HepG2 (cell line): ENCODE data around the gene RAB3D. TPM values are rescaled to one million over a fixed set of nuclear protein-coding genes. Genes with fewer than 3 reads are reported as not detected.

ENCODE experiments used
- AHR ChIP-seq: IDR thresholded peaks from 2 replicates; pipeline ENCODE4 v1.6.1; 2018; ENCODE audit warnings: missing genetic modification reagents, missing compliant biosample characterization
- BCL6 ChIP-seq: IDR thresholded peaks from 2 replicates; pipeline ENCODE4 v1.6.1; 2016; ENCODE audit warnings: missing genetic modification reagents, missing compliant biosample characterization
- DR1 ChIP-seq: sonication (generic); formaldehyde crosslinking; IDR thresholded peaks from 2 replicates; pipeline ENCODE4 v1.8.0; 2021; ENCODE audit warnings: mild to moderate bottlenecking, missing genetic modification reagents, inconsistent platforms
- HDAC2 ChIP-seq: sonication (generic); formaldehyde crosslinking; IDR thresholded peaks from 2 replicates; pipeline ENCODE4 v1.4.0; 2020; ENCODE audit warnings: missing genetic modification reagents
- KLF13 ChIP-seq: sonication (generic); formaldehyde crosslinking; IDR thresholded peaks from 2 replicates; pipeline ENCODE4 v1.4.0; 2020; ENCODE audit warnings: mild to moderate bottlenecking, missing genetic modification reagents
- MIXL1 ChIP-seq: IDR thresholded peaks from 2 replicates; pipeline ENCODE4 v1.6.1; 2016
- MLLT10 ChIP-seq: sonication (generic); formaldehyde crosslinking; IDR thresholded peaks from 2 replicates; pipeline ENCODE4 v1.4.0; 2020; ENCODE audit warnings: missing genetic modification reagents
- NCOR1 ChIP-seq: fragments of 200-600 bp; sonication (generic); IDR thresholded peaks from 2 replicates; pipeline ENCODE4 v1.7.0; 2017; ENCODE audit warnings: antibody characterized with exemption, low read length, borderline replicate concordance
- NFKB2 ChIP-seq: sonication (generic); formaldehyde crosslinking; IDR thresholded peaks from 2 replicates; pipeline ENCODE4 v1.4.0; 2020; ENCODE audit warnings: missing genetic modification reagents, borderline replicate concordance
- NKX3-1 ChIP-seq: sonication (generic); formaldehyde crosslinking; IDR thresholded peaks from 2 replicates; pipeline ENCODE4 v1.5.0; 2020; ENCODE audit warnings: missing genetic modification reagents
- RFX1 ChIP-seq: fragments of 450-650 bp; IDR thresholded peaks from 2 replicates; pipeline ENCODE4 v1.6.1; 2017
- RFXAP ChIP-seq: sonication (generic); formaldehyde crosslinking; IDR thresholded peaks from 2 replicates; pipeline ENCODE4 v1.4.0; 2020; ENCODE audit warnings: missing genetic modification reagents, borderline replicate concordance
- SIN3A ChIP-seq: IDR thresholded peaks from 2 replicates; pipeline ENCODE4 v1.6.1; 2011; ENCODE audit warnings: low read depth, mild to moderate bottlenecking, control low read depth, low read length, borderline replicate concordance
- SRF ChIP-seq: IDR thresholded peaks from 2 replicates; pipeline ENCODE4 v1.6.1; 2011; ENCODE audit warnings: mild to moderate bottlenecking, low read depth, low read length, moderate library complexity
- SRSF4 ChIP-seq: fragments of 200-400 bp; formaldehyde crosslinking; IDR thresholded peaks from one replicate; pipeline ENCODE4 v1.6.1; 2018; ENCODE audit warnings: mild to moderate bottlenecking, low read depth, low read length, moderate library complexity; ENCODE audit not compliant: poor library complexity, severe bottlenecking
- SRSF9 ChIP-seq: fragments of 200-400 bp; formaldehyde crosslinking; IDR thresholded peaks from 2 replicates; pipeline ENCODE4 v1.6.1; 2018; ENCODE audit warnings: borderline replicate concordance, mild to moderate bottlenecking, low read depth, low read length; ENCODE audit not compliant: insufficient read depth, poor library complexity, severe bottlenecking
- ZBTB3 ChIP-seq: sonication (generic); formaldehyde crosslinking; IDR thresholded peaks from 2 replicates; pipeline ENCODE4 v1.4.0; 2020; ENCODE audit warnings: low read depth, mild to moderate bottlenecking, moderate library complexity, missing genetic modification reagents, borderline replicate concordance
- ZFP1 ChIP-seq: IDR thresholded peaks from 2 replicates; pipeline ENCODE4 v1.6.1; 2016
- ZNF121 ChIP-seq: sonication (generic); formaldehyde crosslinking; IDR thresholded peaks from 2 replicates; pipeline ENCODE4 v1.5.0; 2020; ENCODE audit warnings: mild to moderate bottlenecking, missing genetic modification reagents
- ZNF232 ChIP-seq: sonication (generic); formaldehyde crosslinking; IDR thresholded peaks from 2 replicates; pipeline ENCODE4 v1.4.0; 2020; ENCODE audit warnings: missing genetic modification reagents, borderline replicate concordance
- ZNF446 ChIP-seq: sonication (generic); formaldehyde crosslinking; IDR thresholded peaks from 2 replicates; pipeline ENCODE4 v1.5.0; 2020; ENCODE audit warnings: mild to moderate bottlenecking, missing genetic modification reagents
- ZNF572 ChIP-seq: sonication (generic); formaldehyde crosslinking; IDR thresholded peaks from 2 replicates; pipeline ENCODE4 v1.5.1; 2020; ENCODE audit warnings: mild to moderate bottlenecking, missing genetic modification reagents
- ZNF672 ChIP-seq: sonication (generic); formaldehyde crosslinking; IDR thresholded peaks from 2 replicates; pipeline ENCODE4 v1.8.1; 2022; ENCODE audit warnings: missing genetic modification reagents
- ZNF747 ChIP-seq: sonication (generic); formaldehyde crosslinking; IDR thresholded peaks from 2 replicates; pipeline ENCODE4 v1.8.1; 2023; ENCODE audit warnings: missing genetic modification reagents, mild to moderate bottlenecking, borderline replicate concordance
- ZNF891 ChIP-seq: sonication (generic); formaldehyde crosslinking; IDR thresholded peaks from 2 replicates; pipeline ENCODE4 v1.5.0; 2020; ENCODE audit warnings: mild to moderate bottlenecking, missing genetic modification reagents
- polyA plus RNA-seq, 8 experiments: library from polyadenylated mRNA; depleted of rRNA in 3 of 8; stranded (reverse) in 7 of 8; unstranded in 1 of 8; fragments of >200 nt; fragmentation: Illumina TruSeq in 4 of 8; extraction: Trizol in 4 of 8; gene quantifications; 2 replicates each; pipeline versions ENCODE4 v1.2.1 to v1.2.3, GENCODE V29; 2011 to 2016; ENCODE audit warnings: low read depth in 4 of 8, missing spikeins in 1 of 8, mixed read lengths in 1 of 8; ENCODE audit not compliant: insufficient read depth in 1 of 8
- total RNA-seq, 5 experiments: library from RNA; depleted of rRNA; stranded (reverse); fragments of >200 nt; fragmentation: Illumina TruSeq; extraction: Trizol; gene quantifications; 2 replicates each; pipeline ENCODE4 v1.2.3, GENCODE V29; 2016; ENCODE audit warnings: low read depth in 1 of 5
- TF ChIP-seq, protein P1 (sequence below): sonication (generic); formaldehyde crosslinking; conservative IDR thresholded peaks from 2 replicates; pipeline ENCODE4 v1.4.0; 2020; ENCODE audit warnings: mild to moderate bottlenecking, missing genetic modification reagents, moderate library complexity
- TF ChIP-seq, protein P2 (sequence below): sonication (generic); formaldehyde crosslinking; conservative IDR thresholded peaks from 2 replicates; pipeline ENCODE4 v1.4.0; 2020; ENCODE audit warnings: missing genetic modification reagents

The RAB3D gene
- total and polyA plus RNA-seq, 2 of the 13 experiments (the other 11 are each of a cell fraction or from before 2014, with no cell fraction given): 2.0 to 16.1 TPM

- TF ChIP-seq, protein P1, sequence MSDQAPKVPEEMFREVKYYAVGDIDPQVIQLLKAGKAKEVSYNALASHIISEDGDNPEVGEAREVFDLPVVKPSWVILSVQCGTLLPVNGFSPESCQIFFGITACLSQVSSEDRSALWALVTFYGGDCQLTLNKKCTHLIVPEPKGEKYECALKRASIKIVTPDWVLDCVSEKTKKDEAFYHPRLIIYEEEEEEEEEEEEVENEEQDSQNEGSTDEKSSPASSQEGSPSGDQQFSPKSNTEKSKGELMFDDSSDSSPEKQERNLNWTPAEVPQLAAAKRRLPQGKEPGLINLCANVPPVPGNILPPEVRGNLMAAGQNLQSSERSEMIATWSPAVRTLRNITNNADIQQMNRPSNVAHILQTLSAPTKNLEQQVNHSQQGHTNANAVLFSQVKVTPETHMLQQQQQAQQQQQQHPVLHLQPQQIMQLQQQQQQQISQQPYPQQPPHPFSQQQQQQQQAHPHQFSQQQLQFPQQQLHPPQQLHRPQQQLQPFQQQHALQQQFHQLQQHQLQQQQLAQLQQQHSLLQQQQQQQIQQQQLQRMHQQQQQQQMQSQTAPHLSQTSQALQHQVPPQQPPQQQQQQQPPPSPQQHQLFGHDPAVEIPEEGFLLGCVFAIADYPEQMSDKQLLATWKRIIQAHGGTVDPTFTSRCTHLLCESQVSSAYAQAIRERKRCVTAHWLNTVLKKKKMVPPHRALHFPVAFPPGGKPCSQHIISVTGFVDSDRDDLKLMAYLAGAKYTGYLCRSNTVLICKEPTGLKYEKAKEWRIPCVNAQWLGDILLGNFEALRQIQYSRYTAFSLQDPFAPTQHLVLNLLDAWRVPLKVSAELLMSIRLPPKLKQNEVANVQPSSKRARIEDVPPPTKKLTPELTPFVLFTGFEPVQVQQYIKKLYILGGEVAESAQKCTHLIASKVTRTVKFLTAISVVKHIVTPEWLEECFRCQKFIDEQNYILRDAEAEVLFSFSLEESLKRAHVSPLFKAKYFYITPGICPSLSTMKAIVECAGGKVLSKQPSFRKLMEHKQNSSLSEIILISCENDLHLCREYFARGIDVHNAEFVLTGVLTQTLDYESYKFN (CRISPR knock-in tag): peak; percentile 46; the same call in 1 of the 2 replicates
- TF ChIP-seq NFKB2 (CRISPR knock-in tag): peak; percentile 81; the same call in 1 of the 2 replicates
- peak; percentile 71 for TF ChIP-seq DR1 (CRISPR knock-in tag)
- TF ChIP-seq SRSF4: no peak
- no peak; the same call in 1 of the 2 replicates for TF ChIP-seq RFX1
- no peak for TF ChIP-seq ZFP1 (CRISPR knock-in tag)
- no peak; the same call in 1 of the 2 replicates for TF ChIP-seq BCL6
- no peak for TF ChIP-seq HDAC2 (CRISPR knock-in tag)
- no peak for TF ChIP-seq ZNF572 (CRISPR knock-in tag)
- TF ChIP-seq KLF13 (CRISPR knock-in tag): no peak
- peak; percentile 37; the same call in 1 of the 2 replicates for TF ChIP-seq AHR (CRISPR knock-in tag)
- TF ChIP-seq ZBTB3: no peak
- TF ChIP-seq ZNF232 (CRISPR knock-in tag): peak; percentile 50; the same call in 1 of the 2 replicates
- TF ChIP-seq SRF: no peak
- TF ChIP-seq, protein P2, sequence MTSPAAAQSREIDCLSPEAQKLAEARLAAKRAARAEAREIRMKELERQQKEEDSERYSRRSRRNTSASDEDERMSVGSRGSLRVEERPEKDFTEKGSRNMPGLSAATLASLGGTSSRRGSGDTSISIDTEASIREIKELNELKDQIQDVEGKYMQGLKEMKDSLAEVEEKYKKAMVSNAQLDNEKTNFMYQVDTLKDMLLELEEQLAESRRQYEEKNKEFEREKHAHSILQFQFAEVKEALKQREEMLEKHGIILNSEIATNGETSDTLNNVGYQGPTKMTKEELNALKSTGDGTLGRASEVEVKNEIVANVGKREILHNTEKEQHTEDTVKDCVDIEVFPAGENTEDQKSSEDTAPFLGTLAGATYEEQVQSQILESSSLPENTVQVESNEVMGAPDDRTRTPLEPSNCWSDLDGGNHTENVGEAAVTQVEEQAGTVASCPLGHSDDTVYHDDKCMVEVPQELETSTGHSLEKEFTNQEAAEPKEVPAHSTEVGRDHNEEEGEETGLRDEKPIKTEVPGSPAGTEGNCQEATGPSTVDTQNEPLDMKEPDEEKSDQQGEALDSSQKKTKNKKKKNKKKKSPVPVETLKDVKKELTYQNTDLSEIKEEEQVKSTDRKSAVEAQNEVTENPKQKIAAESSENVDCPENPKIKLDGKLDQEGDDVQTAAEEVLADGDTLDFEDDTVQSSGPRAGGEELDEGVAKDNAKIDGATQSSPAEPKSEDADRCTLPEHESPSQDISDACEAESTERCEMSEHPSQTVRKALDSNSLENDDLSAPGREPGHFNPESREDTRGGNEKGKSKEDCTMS: no peak
- no peak for TF ChIP-seq MLLT10 (CRISPR knock-in tag)
- peak; percentile 38; the same call in 1 of the 2 replicates for TF ChIP-seq NCOR1
- no peak for TF ChIP-seq RFXAP (CRISPR knock-in tag)
- peak; percentile 78; the same call in 1 of the 2 replicates for TF ChIP-seq ZNF891
- peak; percentile 34 for TF ChIP-seq MIXL1
- TF ChIP-seq ZNF747 (CRISPR knock-in tag): no peak
- peak; percentile 24; the same call in 1 of the 2 replicates for TF ChIP-seq NKX3-1 (CRISPR knock-in tag)
- no peak for TF ChIP-seq ZNF672 (CRISPR knock-in tag)
- peak; percentile 56; the same call in 1 of the 2 replicates for TF ChIP-seq ZNF446 (CRISPR knock-in tag)
- no peak for TF ChIP-seq SIN3A
- no peak for TF ChIP-seq SRSF9
- no peak for TF ChIP-seq ZNF121
Observed at GRCh38 chr19:11374433-11375142, 35.1 kb upstream of the RAB3D start, which contains the start of gene SWSAP1 (continued).
